ENCODE data around the gene SHB.

DNA sequence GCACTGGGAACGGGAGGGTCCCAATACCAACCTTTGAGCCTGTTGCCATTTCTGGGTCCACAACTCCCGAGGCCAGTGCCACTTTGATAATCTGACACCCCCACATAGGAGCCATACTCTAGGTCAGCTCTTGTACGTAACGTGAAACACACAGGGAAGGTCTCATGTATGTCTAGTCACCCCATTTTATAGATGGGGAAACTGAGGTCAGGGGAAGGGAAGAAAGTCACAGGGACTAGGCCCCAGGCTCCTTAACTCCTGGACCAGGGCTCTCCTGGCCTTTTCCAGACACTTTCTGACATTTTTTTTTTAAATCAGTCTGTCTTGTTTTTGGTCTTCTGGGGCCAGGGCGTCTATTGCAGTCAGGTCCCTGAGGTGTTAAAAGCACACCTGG is 84.8 kb downstream of the SHB start:
- TF ChIP-seq, protein P1, sequence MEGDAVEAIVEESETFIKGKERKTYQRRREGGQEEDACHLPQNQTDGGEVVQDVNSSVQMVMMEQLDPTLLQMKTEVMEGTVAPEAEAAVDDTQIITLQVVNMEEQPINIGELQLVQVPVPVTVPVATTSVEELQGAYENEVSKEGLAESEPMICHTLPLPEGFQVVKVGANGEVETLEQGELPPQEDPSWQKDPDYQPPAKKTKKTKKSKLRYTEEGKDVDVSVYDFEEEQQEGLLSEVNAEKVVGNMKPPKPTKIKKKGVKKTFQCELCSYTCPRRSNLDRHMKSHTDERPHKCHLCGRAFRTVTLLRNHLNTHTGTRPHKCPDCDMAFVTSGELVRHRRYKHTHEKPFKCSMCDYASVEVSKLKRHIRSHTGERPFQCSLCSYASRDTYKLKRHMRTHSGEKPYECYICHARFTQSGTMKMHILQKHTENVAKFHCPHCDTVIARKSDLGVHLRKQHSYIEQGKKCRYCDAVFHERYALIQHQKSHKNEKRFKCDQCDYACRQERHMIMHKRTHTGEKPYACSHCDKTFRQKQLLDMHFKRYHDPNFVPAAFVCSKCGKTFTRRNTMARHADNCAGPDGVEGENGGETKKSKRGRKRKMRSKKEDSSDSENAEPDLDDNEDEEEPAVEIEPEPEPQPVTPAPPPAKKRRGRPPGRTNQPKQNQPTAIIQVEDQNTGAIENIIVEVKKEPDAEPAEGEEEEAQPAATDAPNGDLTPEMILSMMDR (conservative IDR thresholded peaks at IDR 0.05; ENCODE audit: low read depth, low read length): no peak
- no peak for TF ChIP-seq EZH2phosphoT487 (IDR thresholded peaks at IDR 0.05; ENCODE audit: borderline replicate concordance, low read length)
